AG04450 (cell line): ENCODE results near the gene C21orf58. TPM values are rescaled to one million over a fixed set of nuclear protein-coding genes. Genes with fewer than 3 reads are reported as not detected.

ENCODE experiments used
- CTCF ChIA-PET: fragments of 300-600, 350-600 bp; formaldehyde crosslinking; extraction: SDS; loops from one replicate; lab custom pipeline; 2022; ENCODE audit warnings: antibody characterized with exemption, inconsistent platforms; lab: Charles Lee
- POLR2A ChIA-PET: fragments of 350-600 bp; formaldehyde crosslinking; extraction: SDS; loops from one replicate; lab custom pipeline; 2021; ENCODE audit warnings: antibody characterized with exemption, inconsistent platforms; lab: Yijun Ruan, JAX
- DNase-seq: peaks from one replicate; pipeline ENCODE4 v3.0.0-alpha.2; 2011; ENCODE audit warnings: low read depth, low spot score
- H3K27ac ChIP-seq: one replicate; pipeline ENCODE4 v1.5.1; 2012; ENCODE audit warnings: low read depth, low read length, control low read depth
- H3K27me3 ChIP-seq: one replicate; pipeline ENCODE4 v1.6.0; 2012; ENCODE audit warnings: low read length; ENCODE audit not compliant: control insufficient read depth, insufficient read depth
- H3K4me3 ChIP-seq: 2 replicates; pipeline ENCODE4 v1.5.1; 2011; ENCODE audit warnings: mild to moderate bottlenecking, low read depth, low read length, control low read depth
- H3K9me3 ChIP-seq: 2 replicates; pipeline ENCODE4 v1.5.1; 2012; ENCODE audit warnings: low read length; ENCODE audit not compliant: control insufficient read depth, insufficient read depth
- polyA plus RNA-seq: library from polyadenylated mRNA; depleted of rRNA; stranded (reverse); fragments of >200 nt; gene quantifications from 2 replicates; pipeline ENCODE4 v1.2.3, GENCODE V29; 2011
- TF ChIP-seq, protein P1 (sequence below): IDR thresholded peaks from 2 replicates; pipeline ENCODE4 v1.5.1; 2011; ENCODE audit warnings: low read depth, low read length, control low read depth, inconsistent platforms

The C21orf58 gene
- polyA plus RNA-seq, 1 experiment, result 1.2 TPM

GRCh38 chr21:46368533-46369285, 45.0 kb upstream of the C21orf58 start:
- ChIA-PET CTCF (no interaction called here), POLR2A (interaction anchor here (0.6 kb wide), 1 partner anchor 39 kb away, joined by 3 read pairs; no protein-coding TSS in a partner anchor)
- H3K9me3 ChIP-seq, result peaks cover 3% of the 10 kb centered on the region; the same call in 1 of the 2 replicates
- no peak overlapping the region for H3K4me3 ChIP-seq
- no peaks in the 10 kb centered on the region for H3K27me3 ChIP-seq
- TF ChIP-seq, protein P1, sequence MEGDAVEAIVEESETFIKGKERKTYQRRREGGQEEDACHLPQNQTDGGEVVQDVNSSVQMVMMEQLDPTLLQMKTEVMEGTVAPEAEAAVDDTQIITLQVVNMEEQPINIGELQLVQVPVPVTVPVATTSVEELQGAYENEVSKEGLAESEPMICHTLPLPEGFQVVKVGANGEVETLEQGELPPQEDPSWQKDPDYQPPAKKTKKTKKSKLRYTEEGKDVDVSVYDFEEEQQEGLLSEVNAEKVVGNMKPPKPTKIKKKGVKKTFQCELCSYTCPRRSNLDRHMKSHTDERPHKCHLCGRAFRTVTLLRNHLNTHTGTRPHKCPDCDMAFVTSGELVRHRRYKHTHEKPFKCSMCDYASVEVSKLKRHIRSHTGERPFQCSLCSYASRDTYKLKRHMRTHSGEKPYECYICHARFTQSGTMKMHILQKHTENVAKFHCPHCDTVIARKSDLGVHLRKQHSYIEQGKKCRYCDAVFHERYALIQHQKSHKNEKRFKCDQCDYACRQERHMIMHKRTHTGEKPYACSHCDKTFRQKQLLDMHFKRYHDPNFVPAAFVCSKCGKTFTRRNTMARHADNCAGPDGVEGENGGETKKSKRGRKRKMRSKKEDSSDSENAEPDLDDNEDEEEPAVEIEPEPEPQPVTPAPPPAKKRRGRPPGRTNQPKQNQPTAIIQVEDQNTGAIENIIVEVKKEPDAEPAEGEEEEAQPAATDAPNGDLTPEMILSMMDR, result no peak
- no peak overlapping the region for H3K27ac ChIP-seq
- DNase-seq, result no peak

DNA sequence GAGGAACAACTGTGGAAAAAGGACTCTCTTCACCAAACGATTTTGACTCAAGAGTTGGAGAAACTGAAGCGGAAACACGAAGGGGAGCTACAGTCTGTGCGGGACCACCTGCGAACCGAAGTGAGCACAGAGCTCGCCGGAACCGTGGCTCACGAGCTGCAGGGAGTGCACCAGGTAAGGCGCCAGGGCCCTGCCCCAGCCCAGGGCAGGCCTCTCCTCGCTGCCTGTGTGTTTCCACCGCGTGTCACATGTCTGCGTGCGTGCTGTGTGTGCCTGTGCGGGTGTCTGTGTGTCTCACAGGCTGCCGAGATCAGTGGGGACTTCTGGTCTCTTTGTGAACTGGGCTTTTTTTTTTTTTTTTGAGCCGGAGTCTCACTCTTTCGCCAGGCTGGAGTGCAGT, 43.3 kb upstream of the C21orf58 start:
- TF ChIP-seq, protein P1, result no peak
- CTCF ChIA-PET, result no interaction called here
- peaks cover 3% of the 10 kb centered on the region; the same call in 1 of the 2 replicates for H3K9me3 ChIP-seq
- POLR2A ChIA-PET, result no interaction called here
- no peak overlapping the region for H3K4me3 ChIP-seq
- no peak for DNase-seq
- no peaks in the 10 kb centered on the region for H3K27me3 ChIP-seq
- H3K27ac ChIP-seq, result no peak overlapping the region

- Histone ChIP-seq H3K9me3 (peaks cover 3% of the 10 kb centered on the region; the same call in 1 of the 2 replicates), H3K27me3 (no peaks in the 10 kb centered on the region), H3K4me3 (no peak overlapping the region), H3K27ac (no peak overlapping the region)
- DNase-seq, result no peak
- ChIA-PET POLR2A (no interaction called here), CTCF (no interaction called here)
- TF ChIP-seq, protein P1, result no peak
These were observed 42.9 kb upstream of the C21orf58 start for GRCh38 chr21:46366561-46366960.

DNA sequence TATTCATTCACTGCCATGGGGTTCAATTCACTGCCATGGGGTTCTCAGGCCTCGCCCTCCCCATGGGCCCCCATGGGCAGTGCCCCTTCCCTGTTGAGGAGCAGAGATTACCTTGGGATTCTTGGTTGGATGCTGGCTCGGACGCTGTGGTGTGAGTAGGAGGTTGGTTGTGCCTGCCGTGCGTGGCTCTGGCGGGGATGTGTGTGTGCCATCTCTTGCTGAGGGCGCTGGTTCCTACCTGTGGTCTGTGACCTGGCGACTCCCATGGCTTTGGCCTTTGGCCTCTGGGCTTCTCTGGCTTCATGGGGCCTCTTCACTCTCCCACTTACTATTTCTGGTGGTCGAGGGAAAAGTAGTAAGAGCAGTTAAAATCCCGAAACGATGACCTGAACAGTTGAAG, 42.4 kb upstream of the C21orf58 start:
- TF ChIP-seq, protein P1, result no peak
- H3K4me3 ChIP-seq, result no peak overlapping the region
- no peak for DNase-seq
- CTCF ChIA-PET, result no interaction called here
- POLR2A ChIA-PET, result no interaction called here
- no peaks in the 10 kb centered on the region for H3K27me3 ChIP-seq
- H3K9me3 ChIP-seq, result peaks cover 3% of the 10 kb centered on the region; the same call in 1 of the 2 replicates
- no peak overlapping the region for H3K27ac ChIP-seq

- ChIA-PET POLR2A (interaction anchor here (0.6 to 0.7 kb wide), 2 partner anchors 88 to 121 kb away, joined by 5 read pairs; no protein-coding TSS in a partner anchor), CTCF (no interaction called here)
- Histone ChIP-seq H3K27me3 (no peaks in the 10 kb centered on the region), H3K9me3 (peaks cover 3% of the 10 kb centered on the region; the same call in 1 of the 2 replicates), H3K27ac (no peak overlapping the region), H3K4me3 (no peak overlapping the region)
- TF ChIP-seq, protein P1, result no peak
- DNase-seq, result no peak
These were observed 40.0 kb upstream of the C21orf58 start for GRCh38 chr21:46363698-46364097.
